ENCODE data around the gene MAD1L1.

MAD1L1 gene

DNA sequence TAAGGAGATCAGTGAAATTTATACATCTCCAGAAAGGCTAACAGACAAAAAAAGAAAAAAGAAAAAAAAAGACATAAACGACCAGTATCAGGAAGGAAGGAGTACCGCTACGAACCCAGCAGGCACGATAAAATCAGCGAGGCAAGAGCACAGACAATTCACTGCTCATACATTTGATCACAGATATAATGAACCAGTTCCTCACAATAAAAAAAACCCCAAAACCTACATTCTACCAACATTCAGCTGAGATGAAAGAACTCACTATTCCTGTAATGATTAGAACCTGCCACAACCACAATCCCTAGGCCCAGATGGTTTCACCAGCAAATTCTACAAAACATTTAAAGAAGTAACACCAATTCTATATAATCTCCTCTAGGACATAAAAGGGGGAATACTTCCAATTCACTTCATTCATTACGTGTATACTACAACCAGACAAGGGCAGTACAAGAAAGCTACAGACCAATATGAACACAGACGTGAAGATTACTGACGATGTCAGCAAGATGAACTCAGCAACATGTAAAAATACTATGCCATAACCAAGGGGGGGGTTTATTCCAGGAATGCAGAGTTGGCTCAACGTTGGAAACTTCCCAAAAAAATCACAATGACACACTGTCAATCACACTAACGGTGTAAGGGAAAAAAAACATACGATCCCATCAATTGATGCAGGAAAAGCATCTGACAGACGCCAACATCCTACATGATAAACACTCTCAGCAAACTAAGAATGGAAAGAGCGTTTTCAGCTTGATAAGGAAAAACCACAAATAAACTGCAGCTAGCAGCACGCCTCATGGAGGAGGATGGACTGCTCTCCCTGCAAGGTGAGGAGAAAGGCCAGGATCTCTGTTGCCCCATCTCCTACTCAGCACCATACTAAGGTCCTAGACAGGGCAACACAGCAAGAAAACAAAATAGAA, 306.5 kb downstream of the MAD1L1 start:
- Histone ChIP-seq H3K27me3 (ENCODE audit: control insufficient read depth, low read length) (no peaks in the 10 kb centered on the region), H4K20me1 (ENCODE audit: control insufficient read depth, insufficient read depth, low read depth, low read length) (no peaks in the 10 kb centered on the region)

DNA sequence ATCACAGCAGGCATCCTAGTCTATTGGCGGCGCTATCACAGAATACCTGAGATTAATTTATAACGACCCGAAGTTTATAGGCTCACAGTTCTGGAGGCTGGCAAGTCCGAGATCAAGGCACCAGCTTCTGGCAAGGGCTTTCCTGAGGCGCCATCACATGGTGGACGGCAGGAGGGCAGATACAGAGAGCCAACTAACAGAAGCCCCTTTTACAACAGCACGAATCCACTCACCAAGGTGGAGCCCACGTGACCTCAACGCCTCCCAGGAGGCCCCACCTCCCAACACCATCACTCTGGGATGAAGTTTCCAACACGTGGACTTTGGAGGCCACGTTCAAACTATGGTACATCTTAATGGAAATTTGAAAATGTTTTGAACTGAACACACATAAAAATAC, 307.4 kb downstream of the MAD1L1 start:
- H3K4me3 ChIP-seq (ENCODE audit: low read length), result peak overlapping the region; percentile 32; the same call in 1 of the 2 replicates
- H3K4me2 ChIP-seq (ENCODE audit: low read length), result peak overlapping the region; percentile 55

More for the DNA sequence above, 306.5 kb downstream of the MAD1L1 start:
- peaks cover 4% of the 10 kb centered on the region; the same call in 1 of the 2 replicates for H3K9me3 ChIP-seq (ENCODE audit: control insufficient read depth, insufficient read depth, low read length)
- H3K4me2 ChIP-seq (ENCODE audit: low read length), result peak overlapping the region; percentile 55
- H3K9me2 ChIP-seq (replicated peaks; ENCODE audit: control insufficient read depth, low read length), result no peaks in the 10 kb centered on the region
- H3K27ac ChIP-seq (ENCODE audit: low read depth, low read length), result peak overlapping the region; percentile 75
- peaks cover 16% of the 10 kb centered on the region for H3K79me2 ChIP-seq (ENCODE audit: control insufficient read depth, low read length)
- peaks cover 14% of the 10 kb centered on the region for H3F3A ChIP-seq (ENCODE audit: control insufficient read depth, insufficient read depth)
- TF ChIP-seq EZH2phosphoT487 (IDR thresholded peaks at IDR 0.05; ENCODE audit: borderline replicate concordance, low read length), result no peak
- TF ChIP-seq, protein P1, sequence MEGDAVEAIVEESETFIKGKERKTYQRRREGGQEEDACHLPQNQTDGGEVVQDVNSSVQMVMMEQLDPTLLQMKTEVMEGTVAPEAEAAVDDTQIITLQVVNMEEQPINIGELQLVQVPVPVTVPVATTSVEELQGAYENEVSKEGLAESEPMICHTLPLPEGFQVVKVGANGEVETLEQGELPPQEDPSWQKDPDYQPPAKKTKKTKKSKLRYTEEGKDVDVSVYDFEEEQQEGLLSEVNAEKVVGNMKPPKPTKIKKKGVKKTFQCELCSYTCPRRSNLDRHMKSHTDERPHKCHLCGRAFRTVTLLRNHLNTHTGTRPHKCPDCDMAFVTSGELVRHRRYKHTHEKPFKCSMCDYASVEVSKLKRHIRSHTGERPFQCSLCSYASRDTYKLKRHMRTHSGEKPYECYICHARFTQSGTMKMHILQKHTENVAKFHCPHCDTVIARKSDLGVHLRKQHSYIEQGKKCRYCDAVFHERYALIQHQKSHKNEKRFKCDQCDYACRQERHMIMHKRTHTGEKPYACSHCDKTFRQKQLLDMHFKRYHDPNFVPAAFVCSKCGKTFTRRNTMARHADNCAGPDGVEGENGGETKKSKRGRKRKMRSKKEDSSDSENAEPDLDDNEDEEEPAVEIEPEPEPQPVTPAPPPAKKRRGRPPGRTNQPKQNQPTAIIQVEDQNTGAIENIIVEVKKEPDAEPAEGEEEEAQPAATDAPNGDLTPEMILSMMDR (IDR thresholded peaks at IDR 0.05; ENCODE audit: low read depth, low read length, poor library complexity, severe bottlenecking), result no peak
- peak overlapping the region; percentile 32 for H3K4me3 ChIP-seq (ENCODE audit: low read length)
- H3K4me1 ChIP-seq (ENCODE audit: control insufficient read depth, low read length), result peaks cover 48% of the 10 kb centered on the region
- H3K36me3 ChIP-seq (ENCODE audit: control insufficient read depth, low read length), result peaks cover 7% of the 10 kb centered on the region; the same call in 1 of the 2 replicates

DNA sequence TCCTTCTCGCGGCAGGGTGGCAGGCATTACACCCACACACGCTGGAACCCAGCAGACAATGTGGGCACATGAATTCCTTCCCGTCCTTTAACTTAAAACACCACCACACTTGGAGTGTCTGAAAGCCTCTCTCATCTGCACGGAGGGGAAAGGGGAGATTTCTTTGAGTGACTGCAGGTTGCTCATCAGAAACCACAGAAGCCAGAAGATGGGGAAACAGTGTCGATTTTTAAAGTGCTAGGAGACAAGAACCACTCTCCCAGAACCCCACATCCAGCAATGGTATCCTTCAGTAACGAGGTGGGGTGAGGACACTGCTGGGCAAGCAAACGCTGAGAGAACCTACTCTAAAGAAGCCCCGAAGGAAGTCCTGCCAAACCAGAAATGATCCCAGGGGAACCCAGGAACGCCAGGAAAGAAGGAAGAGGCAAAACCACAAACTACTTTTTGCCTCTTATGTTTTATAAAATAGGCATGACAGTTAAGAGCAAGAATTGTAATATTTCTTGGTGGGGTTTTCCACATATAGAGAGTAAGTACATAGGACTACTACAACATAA, 308.4 kb downstream of the MAD1L1 start:
- Histone ChIP-seq H3K27ac (ENCODE audit: low read depth, low read length) (no peak overlapping the region), H3K36me3 (ENCODE audit: control insufficient read depth, low read length) (peaks cover 7% of the 10 kb centered on the region; the same call in 1 of the 2 replicates), H3K9me3 (ENCODE audit: control insufficient read depth, insufficient read depth, low read length) (no peaks in the 10 kb centered on the region), H3F3A (ENCODE audit: control insufficient read depth, insufficient read depth) (peaks cover 11% of the 10 kb centered on the region), H3K79me2 (ENCODE audit: control insufficient read depth, low read length) (peaks cover 16% of the 10 kb centered on the region), H4K20me1 (ENCODE audit: control insufficient read depth, insufficient read depth, low read depth, low read length) (no peaks in the 10 kb centered on the region), H3K9me2 (replicated peaks; ENCODE audit: control insufficient read depth, low read length) (no peaks in the 10 kb centered on the region), H3K4me1 (ENCODE audit: control insufficient read depth, low read length) (peaks cover 67% of the 10 kb centered on the region), H3K4me2 (ENCODE audit: low read length) (no peak overlapping the region), H3K4me3 (ENCODE audit: low read length) (no peak overlapping the region), H3K27me3 (ENCODE audit: control insufficient read depth, low read length) (no peaks in the 10 kb centered on the region)
- no peak for TF ChIP-seq EZH2phosphoT487 (IDR thresholded peaks at IDR 0.05; ENCODE audit: borderline replicate concordance, low read length)
- TF ChIP-seq, protein P1 (IDR thresholded peaks at IDR 0.05; ENCODE audit: low read depth, low read length, poor library complexity, severe bottlenecking), result no peak

More for the DNA sequence above, 307.4 kb downstream of the MAD1L1 start:
- Histone ChIP-seq H3K9me3 (ENCODE audit: control insufficient read depth, insufficient read depth, low read length) (no peaks in the 10 kb centered on the region), H3K9me2 (replicated peaks; ENCODE audit: control insufficient read depth, low read length) (no peaks in the 10 kb centered on the region), H4K20me1 (ENCODE audit: control insufficient read depth, insufficient read depth, low read depth, low read length) (no peaks in the 10 kb centered on the region), H3K27me3 (ENCODE audit: control insufficient read depth, low read length) (no peaks in the 10 kb centered on the region), H3K4me1 (ENCODE audit: control insufficient read depth, low read length) (peaks cover 57% of the 10 kb centered on the region), H3K36me3 (ENCODE audit: control insufficient read depth, low read length) (peaks cover 7% of the 10 kb centered on the region; the same call in 1 of the 2 replicates), H3K27ac (ENCODE audit: low read depth, low read length) (peak overlapping the region; percentile 75), H3F3A (ENCODE audit: control insufficient read depth, insufficient read depth) (peaks cover 11% of the 10 kb centered on the region), H3K79me2 (ENCODE audit: control insufficient read depth, low read length) (peaks cover 16% of the 10 kb centered on the region)
- TF ChIP-seq, protein P1 (IDR thresholded peaks at IDR 0.05; ENCODE audit: low read depth, low read length, poor library complexity, severe bottlenecking), result no peak
- TF ChIP-seq EZH2phosphoT487 (IDR thresholded peaks at IDR 0.05; ENCODE audit: borderline replicate concordance, low read length), result no peak
